Activated T-helper 2 cell treated with anti-CD3 and anti-CD28 coated beads, Interferon-gamma antibody, Interleukin-2, Interleukin-4, amounts not matched to agents 10 μg/mL and 5 μg/mL and 100 μg/mL, durations not matched to agents 14 hours and 24 hours and 36 hours (primary cell): ENCODE data around the gene LGALS16. TPM values are rescaled to one million over a fixed set of nuclear protein-coding genes. Genes with fewer than 3 reads are reported as not detected.
"Not testable (repeated sequence)": the region's sequence is repeated elsewhere in the genome, so short reads cannot be mapped to it uniquely, and the experiment has no call there.

Experiments
- DNase-seq: peaks from one replicate; pipeline ENCODE4 v3.0.0; 2021; ENCODE audit warnings: low spot score
- H3K27ac Mint-ChIP-seq: one replicate; pipeline ENCODE4 v1.8.0; 2021; ENCODE audit warnings: mixed read lengths
- H3K27me3 Mint-ChIP-seq: one replicate; pipeline ENCODE4 v1.8.0; 2021; ENCODE audit warnings: low read depth, mixed read lengths
- H3K36me3 Mint-ChIP-seq: one replicate; pipeline ENCODE4 v1.8.0; 2021; ENCODE audit warnings: low read depth, mixed read lengths
- H3K4me1 Mint-ChIP-seq: one replicate; pipeline ENCODE4 v1.8.0; 2021; ENCODE audit warnings: low read depth, mixed read lengths
- H3K4me3 Mint-ChIP-seq: one replicate; pipeline ENCODE4 v1.8.0; 2021; ENCODE audit warnings: low read depth, mild to moderate bottlenecking, moderate library complexity, mixed read lengths
- H3K9me3 Mint-ChIP-seq: one replicate; pipeline ENCODE4 v1.8.0; 2021; ENCODE audit warnings: mixed read lengths
- intact Hi-C: fragments of 100-400 bp; cut with micrococcal nuclease; formaldehyde crosslinking; loops from one replicate; pipeline ENCODE4 v1.15.1; 2023
- total RNA-seq: library from RNA; stranded (reverse); gene quantifications from 2 replicates; pipeline ENCODE4 v1.2.3, GENCODE V29; 2022

Gene LGALS16, protein sequence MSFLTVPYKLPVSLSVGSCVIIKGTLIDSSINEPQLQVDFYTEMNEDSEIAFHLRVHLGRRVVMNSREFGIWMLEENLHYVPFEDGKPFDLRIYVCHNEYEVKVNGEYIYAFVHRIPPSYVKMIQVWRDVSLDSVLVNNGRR
- not detected in 2 replicates for total RNA-seq

- Mint-ChIP-seq H3K36me3 (no peaks in the 10 kb centered on the region), H3K9me3 (no peaks in the 10 kb centered on the region), H3K4me3 (no peak within 1 kb of the TSS), H3K27me3 (peaks cover 28% of the 10 kb centered on the region), H3K27ac (no peak within 1 kb of the TSS), H3K4me1 (no peaks in the 10 kb centered on the region)
- no peak for DNase-seq
- intact Hi-C loops: no loop called here
Observed at GRCh38 chr19:39655613-39656012, at the start of gene LGALS16. LGALS16 (plus strand) TSS chr19:39655913; CDS start chr19:39655962, 49 bp downstream.

DNA sequence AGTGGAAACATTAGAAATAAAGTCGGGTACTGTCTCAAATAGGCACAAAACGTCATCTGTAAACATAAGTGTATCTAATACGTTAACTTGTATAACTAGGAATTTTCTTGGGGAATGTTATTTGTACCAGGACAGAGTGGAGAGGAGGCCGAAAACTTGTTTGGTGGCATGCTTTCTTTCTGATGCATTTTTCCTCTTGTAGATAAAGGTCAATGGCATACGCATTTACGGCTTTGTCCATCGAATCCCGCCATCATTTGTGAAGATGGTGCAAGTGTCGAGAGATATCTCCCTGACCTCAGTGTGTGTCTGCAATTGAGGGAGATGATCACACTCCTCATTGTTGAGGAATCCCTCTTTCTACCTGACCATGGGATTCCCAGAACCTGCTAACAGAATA is 48.7 kb upstream of the LGALS16 start:
- Mint-ChIP-seq H3K27ac (no peak overlapping the region), H3K9me3 (no peaks in the 10 kb centered on the region), H3K4me3 (no peak overlapping the region), H3K36me3 (no peaks in the 10 kb centered on the region), H3K27me3 (no peaks in the 10 kb centered on the region), H3K4me1 (no peaks in the 10 kb centered on the region)
- DNase-seq: no peak
- intact Hi-C loops: no loop called here

DNA sequence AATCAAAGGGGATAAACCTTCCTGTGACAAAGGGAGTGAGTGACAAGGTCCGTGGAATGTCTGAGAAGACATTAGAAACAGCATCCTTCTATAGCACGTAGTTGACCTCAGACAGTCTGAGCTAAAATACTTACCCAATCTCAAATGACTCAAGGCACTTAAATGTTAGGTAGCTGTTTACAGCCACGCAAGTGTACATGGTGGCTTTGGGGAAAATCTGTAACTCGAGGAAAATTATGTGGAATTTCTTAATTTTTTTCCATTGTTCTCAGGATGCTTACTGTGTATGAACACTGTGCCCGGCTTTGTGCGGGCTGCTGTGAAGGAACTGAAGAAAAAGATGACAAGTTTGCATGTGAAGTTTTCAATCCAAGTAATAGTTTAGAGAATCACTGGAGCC is 48.2 kb upstream of the LGALS16 start:
- Mint-ChIP-seq H3K4me3 (no peak overlapping the region), H3K9me3 (no peaks in the 10 kb centered on the region), H3K4me1 (no peaks in the 10 kb centered on the region), H3K27ac (no peak overlapping the region), H3K27me3 (peaks cover 2% of the 10 kb centered on the region), H3K36me3 (no peaks in the 10 kb centered on the region)
- no peak for DNase-seq
- intact Hi-C loops: no loop called here

DNA sequence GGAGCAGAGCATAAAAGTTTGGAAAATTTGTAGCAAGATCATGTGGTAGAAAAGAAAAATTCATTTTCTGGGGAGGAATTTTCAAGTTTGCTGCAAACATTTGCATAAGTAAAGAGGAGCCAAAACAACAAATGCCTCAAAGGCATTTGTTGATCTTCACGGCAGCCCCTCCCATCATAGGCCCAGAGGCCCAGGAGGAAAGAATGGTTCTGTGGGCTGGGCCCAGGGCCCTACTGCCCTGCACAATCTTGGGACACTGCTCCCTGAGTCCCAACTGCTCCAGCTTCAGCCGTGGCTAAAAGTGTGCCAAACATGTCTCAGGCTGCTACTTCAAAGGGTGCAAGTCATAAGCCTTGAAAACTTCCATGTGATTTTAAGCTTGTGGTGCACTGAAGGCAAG is 42.1 kb upstream of the LGALS16 start:
- intact Hi-C loops: no loop called here
- no peak overlapping the region for H3K4me3 Mint-ChIP-seq
- no peak overlapping the region for H3K27ac Mint-ChIP-seq
- H3K36me3 Mint-ChIP-seq: no peaks in the 10 kb centered on the region
- H3K4me1 Mint-ChIP-seq: no peaks in the 10 kb centered on the region
- DNase-seq: no peak
- H3K27me3 Mint-ChIP-seq: peaks cover 4% of the 10 kb centered on the region
- peaks cover 5% of the 10 kb centered on the region for H3K9me3 Mint-ChIP-seq

GRCh38 chr19:39617745-39618144 is 38.0 kb upstream of the LGALS16 start:
- no peak for DNase-seq
- H3K4me3 Mint-ChIP-seq: no peak overlapping the region
- H3K27ac Mint-ChIP-seq: no peak overlapping the region
- peaks cover 5% of the 10 kb centered on the region for H3K9me3 Mint-ChIP-seq
- intact Hi-C loops: no loop called here
- no peaks in the 10 kb centered on the region for H3K36me3 Mint-ChIP-seq
- H3K4me1 Mint-ChIP-seq: no peaks in the 10 kb centered on the region
- H3K27me3 Mint-ChIP-seq: peaks cover 19% of the 10 kb centered on the region

DNA sequence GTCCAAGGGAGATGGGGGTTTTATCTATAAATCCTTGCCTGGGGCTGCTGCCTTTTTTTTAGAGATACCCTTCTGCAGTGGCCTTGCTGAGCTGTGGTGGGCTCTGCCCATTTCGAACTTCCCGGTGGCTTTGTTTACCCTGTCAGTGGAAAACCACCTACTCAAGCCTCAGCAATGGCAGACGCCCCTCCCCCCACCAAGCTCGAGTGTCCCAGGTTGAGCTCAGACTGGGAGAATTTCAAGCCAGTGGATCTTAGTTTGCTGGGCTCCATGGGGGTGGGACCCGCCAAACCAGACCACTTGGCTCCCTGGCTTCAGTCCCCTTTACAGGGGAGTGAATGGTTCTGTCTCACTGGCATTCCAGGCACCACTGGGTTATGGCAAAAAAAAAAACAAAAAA is 31.8 kb upstream of the LGALS16 start:
- intact Hi-C loops: no loop called here
- Mint-ChIP-seq H3K36me3 (no peaks in the 10 kb centered on the region), H3K9me3 (no peaks in the 10 kb centered on the region), H3K4me3 (no peak overlapping the region), H3K27me3 (peaks cover 30% of the 10 kb centered on the region), H3K4me1 (no peaks in the 10 kb centered on the region), H3K27ac (no peak overlapping the region)
- DNase-seq: no peak

DNA sequence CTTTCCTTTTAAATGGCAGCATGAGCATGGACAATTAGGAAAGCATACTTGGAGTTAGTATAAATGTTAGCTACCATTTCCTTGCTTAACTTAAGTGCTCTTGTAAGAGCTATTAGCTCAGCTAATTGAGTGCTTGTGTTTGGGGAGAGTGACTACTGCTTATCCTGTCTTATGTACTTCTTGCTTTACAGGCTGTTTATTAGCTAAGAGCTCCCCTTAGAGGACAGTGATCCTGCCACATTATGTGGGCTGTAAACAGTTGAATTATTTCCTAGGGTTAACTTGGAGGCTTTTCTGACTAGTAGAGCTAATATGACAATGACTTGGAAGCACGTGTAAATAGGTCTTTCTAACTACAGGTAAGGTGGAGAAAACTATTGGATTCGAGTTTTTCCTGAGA is 28.1 kb upstream of the LGALS16 start:
- peaks cover 16% of the 10 kb centered on the region for H3K27me3 Mint-ChIP-seq
- H3K4me1 Mint-ChIP-seq, H3K27ac Mint-ChIP-seq, H3K4me3 Mint-ChIP-seq, DNase-seq, intact Hi-C loops, H3K36me3 Mint-ChIP-seq, H3K9me3 Mint-ChIP-seq: not testable (repeated sequence)

GRCh38 chr19:39631178-39631577 is 24.5 kb upstream of the LGALS16 start:
- intact Hi-C loops: no loop called here
- Mint-ChIP-seq H3K36me3 (no peaks in the 10 kb centered on the region), H3K4me3 (no peak overlapping the region)

GRCh38 chr19:39631626-39632025 is 24.1 kb upstream of the LGALS16 start:
- Mint-ChIP-seq H3K4me1 (no peaks in the 10 kb centered on the region), H3K36me3 (no peaks in the 10 kb centered on the region), H3K4me3 (no peak overlapping the region), H3K27ac (no peak overlapping the region), H3K9me3 (peaks cover 4% of the 10 kb centered on the region), H3K27me3 (peaks cover 10% of the 10 kb centered on the region)
- DNase-seq: no peak
- intact Hi-C loops: no loop called here

More at GRCh38 chr19:39631178-39631577, 24.5 kb upstream of the LGALS16 start:
- DNase-seq: no peak
- no peaks in the 10 kb centered on the region for H3K4me1 Mint-ChIP-seq
- H3K9me3 Mint-ChIP-seq: peaks cover 4% of the 10 kb centered on the region
- H3K27ac Mint-ChIP-seq: no peak overlapping the region
- H3K27me3 Mint-ChIP-seq: peaks cover 10% of the 10 kb centered on the region

- no peak for DNase-seq
- intact Hi-C loops: no loop called here
Observed at GRCh38 chr19:39637891-39638290, 17.8 kb upstream of the LGALS16 start.

GRCh38 chr19:39641773-39642172 is 13.9 kb upstream of the LGALS16 start:
- Mint-ChIP-seq H3K4me1 (no peaks in the 10 kb centered on the region), H3K27ac (no peak overlapping the region), H3K9me3 (no peaks in the 10 kb centered on the region), H3K27me3 (peaks cover 4% of the 10 kb centered on the region), H3K4me3 (no peak overlapping the region), H3K36me3 (no peaks in the 10 kb centered on the region)
- no peak for DNase-seq
- intact Hi-C loops: no loop called here

More at GRCh38 chr19:39637891-39638290, 17.8 kb upstream of the LGALS16 start:
- Mint-ChIP-seq H3K27me3 (peaks cover 7% of the 10 kb centered on the region), H3K4me1 (no peaks in the 10 kb centered on the region), H3K36me3 (no peaks in the 10 kb centered on the region), H3K4me3 (no peak overlapping the region), H3K9me3 (peaks cover 4% of the 10 kb centered on the region), H3K27ac (no peak overlapping the region)

GRCh38 chr19:39643591-39643990 is 12.1 kb upstream of the LGALS16 start:
- Mint-ChIP-seq H3K9me3 (no peaks in the 10 kb centered on the region), H3K4me3 (no peak overlapping the region), H3K4me1 (no peaks in the 10 kb centered on the region), H3K36me3 (no peaks in the 10 kb centered on the region), H3K27ac (no peak overlapping the region), H3K27me3 (peaks cover 8% of the 10 kb centered on the region)
- DNase-seq: no peak
- intact Hi-C loops: no loop called here

DNA sequence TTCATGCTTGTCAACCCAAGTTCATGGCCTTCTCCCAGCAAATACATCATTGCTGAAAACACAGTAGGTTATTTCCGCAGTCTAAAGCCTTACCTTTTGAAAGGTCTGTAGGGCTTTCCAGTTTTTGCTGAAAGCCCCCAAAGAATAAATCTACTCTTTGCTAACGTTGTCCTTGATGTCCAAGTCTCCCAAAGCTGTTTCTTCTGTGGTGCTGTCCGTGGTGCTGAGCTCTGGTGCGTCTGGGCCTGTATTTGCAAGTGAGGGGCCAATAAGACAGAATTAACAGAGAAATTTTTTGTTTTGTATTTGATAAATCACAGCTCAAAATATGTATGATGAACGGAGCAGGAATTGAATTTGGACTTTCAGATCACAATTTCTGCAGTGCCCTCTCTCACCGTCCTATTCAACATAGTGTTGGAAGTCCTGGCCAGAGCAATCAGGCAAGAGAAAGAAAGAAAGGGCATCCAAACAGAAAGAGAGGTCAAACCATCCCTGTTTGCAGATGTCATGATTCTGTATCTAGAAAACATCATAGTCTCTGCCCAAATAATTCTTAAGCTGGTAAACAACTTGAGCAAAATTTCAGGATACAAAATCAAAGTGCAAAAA is 9.8 kb upstream of the LGALS16 start:
- H3K4me3 Mint-ChIP-seq: no peak overlapping the region
- no peak for DNase-seq
- H3K9me3 Mint-ChIP-seq: no peaks in the 10 kb centered on the region
- no peaks in the 10 kb centered on the region for H3K4me1 Mint-ChIP-seq
- no peaks in the 10 kb centered on the region for H3K36me3 Mint-ChIP-seq
- no peak overlapping the region for H3K27ac Mint-ChIP-seq
- peaks cover 11% of the 10 kb centered on the region for H3K27me3 Mint-ChIP-seq
- intact Hi-C loops: no loop called here
